Smooth muscle cell (in vitro differentiated cells): ENCODE measurements around the gene CHCHD10. TPM values are rescaled to one million over a fixed set of nuclear protein-coding genes. Genes with fewer than 3 reads are reported as not detected.

Source experiments
- DNase-seq: peaks from one replicate; lab custom pipeline; 2025; ENCODE audit not compliant: unreplicated experiment; lab: John Stamatoyannopoulos, UW
- H2AFZ ChIP-seq: fragments of 200-600 bp; sonication (generic); 2 replicates; pipeline ENCODE4 v1.6.0; 2016; ENCODE audit warnings: antibody characterized with exemption, low read depth, mild to moderate bottlenecking
- H3F3A ChIP-seq: fragments of 200-600 bp; sonication (generic); 2 replicates; pipeline ENCODE4 v1.6.0; 2017; ENCODE audit warnings: antibody characterized with exemption, low read depth
- H3K27ac ChIP-seq: fragments of 200-600 bp; sonication (generic); 2 replicates; pipeline ENCODE4 v1.5.1; 2016; ENCODE audit warnings: low read depth, mild to moderate bottlenecking
- H3K27me3 ChIP-seq: fragments of 200-600 bp; sonication (generic); 2 replicates; pipeline ENCODE4 v1.6.1; 2016; ENCODE audit warnings: low read depth, mild to moderate bottlenecking
- H3K36me3 ChIP-seq: fragments of 200-600 bp; sonication (generic); 2 replicates; pipeline ENCODE4 v1.5.1; 2016; ENCODE audit warnings: low read depth
- H3K4me1 ChIP-seq: fragments of 200-600 bp; sonication (generic); 2 replicates; pipeline ENCODE4 v1.5.1; 2016; ENCODE audit warnings: low read depth
- H3K4me2 ChIP-seq: fragments of 200-600 bp; sonication (generic); 2 replicates; pipeline ENCODE4 v1.6.0; 2016; ENCODE audit warnings: mild to moderate bottlenecking
- H3K4me3 ChIP-seq: fragments of 200-600 bp; sonication (generic); 2 replicates; pipeline ENCODE4 v1.5.1; 2016; ENCODE audit warnings: mild to moderate bottlenecking
- H3K79me2 ChIP-seq: fragments of 200-600 bp; sonication (generic); 2 replicates; pipeline ENCODE4 v1.6.0; 2016; ENCODE audit warnings: low read depth, mild to moderate bottlenecking
- H3K9ac ChIP-seq: fragments of 200-600 bp; sonication (generic); 2 replicates; pipeline ENCODE4 v1.6.0; 2016; ENCODE audit warnings: low read depth
- H3K9me3 ChIP-seq: fragments of 200-600 bp; sonication (generic); replicated peaks from 2 replicates; pipeline ENCODE4 v1.5.1; 2016; ENCODE audit warnings: low read depth
- H4K20me1 ChIP-seq: fragments of 200-600 bp; sonication (generic); 2 replicates; pipeline ENCODE4 v1.6.0; 2016; ENCODE audit warnings: low read depth
- WGBS: methylation state at CpG from one replicate; pipeline ENCODE4 v1.1.7; 2016; ENCODE audit warnings: low lambda C conversion rate; 5-methylcytosine and 5-hydroxymethylcytosine counted together
- polyA plus RNA-seq: library from polyadenylated mRNA; unstranded; fragments of >200 nt; fragmentation: Nextera tagmentation; extraction: Ambion mirVana; gene quantifications from 2 replicates; pipeline ENCODE4 v1.2.1, GENCODE V29; 2016
- total RNA-seq: library from RNA; depleted of rRNA; stranded (reverse); fragments of >200 nt; gene quantifications from 2 replicates; pipeline ENCODE4 v1.2.3, GENCODE V29; 2014
- TF ChIP-seq, protein P1 (sequence below): fragments of 200-600 bp; sonication (generic); IDR thresholded peaks from 2 replicates; pipeline ENCODE4 v1.5.1; 2017; ENCODE audit warnings: borderline replicate concordance, mild to moderate bottlenecking, antibody characterized with exemption; ENCODE audit not compliant: insufficient read depth, poor library complexity, severe bottlenecking

CHCHD10 gene
- total and polyA plus RNA-seq, 2 experiments from 2014 or later: 4.9 to 57.6 TPM

DNA sequence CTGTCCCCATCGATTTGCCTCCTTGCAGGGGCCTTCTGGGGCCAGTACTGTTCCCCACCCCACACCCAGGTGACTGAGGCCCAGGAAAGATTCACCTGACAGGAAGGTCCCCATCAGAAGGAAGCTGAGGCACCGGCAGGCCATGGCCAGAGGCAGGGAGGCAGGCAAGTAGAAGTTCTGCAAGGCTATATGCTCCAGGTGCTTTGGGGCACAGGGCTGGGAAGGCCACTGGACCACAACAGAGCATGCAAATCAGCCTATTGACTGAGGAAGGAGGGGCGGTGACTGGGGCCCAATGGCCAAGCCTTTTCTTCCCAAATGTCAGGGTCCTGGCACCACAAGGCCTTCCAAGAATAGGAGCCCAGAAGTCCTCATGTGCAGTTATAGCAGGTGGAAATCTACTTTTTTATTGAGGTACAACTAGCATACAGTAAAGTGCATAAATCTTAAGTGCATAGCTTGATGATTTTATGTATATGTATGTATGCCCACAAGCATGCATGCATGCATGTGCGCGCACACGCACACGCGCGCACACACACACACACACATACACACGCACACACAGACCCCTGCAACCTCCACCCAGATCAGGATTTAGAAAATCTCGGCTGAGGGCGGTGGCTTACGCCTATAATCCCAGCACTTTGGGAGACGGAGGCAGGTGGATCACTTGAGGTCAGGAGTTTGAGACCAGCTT lies 13.4 kb downstream of the CHCHD10 start, which contains the start of gene VPREB3:
Gene VPREB3 (minus strand): TSS at position 206 of the 700 bp plus-strand sequence. CDS start 62 bp downstream, at position 144.
- Histone ChIP-seq H3K9ac (no peak within 1 kb of the TSS), H2AFZ (no peak within 1 kb of the TSS), H3K79me2 (peaks cover 14% of the 10 kb centered on the region), H3F3A (no peaks in the 10 kb centered on the region), H4K20me1 (no peaks in the 10 kb centered on the region), H3K36me3 (no peaks in the 10 kb centered on the region), H3K4me1 (peaks cover 11% of the 10 kb centered on the region), H3K4me2 (no peak within 1 kb of the TSS), H3K27me3 (no peaks in the 10 kb centered on the region), H3K4me3 (no peak within 1 kb of the TSS), H3K9me3 (no peaks in the 10 kb centered on the region), H3K27ac (no peak within 1 kb of the TSS)
- no peak for DNase-seq
- TF ChIP-seq, protein P1, sequence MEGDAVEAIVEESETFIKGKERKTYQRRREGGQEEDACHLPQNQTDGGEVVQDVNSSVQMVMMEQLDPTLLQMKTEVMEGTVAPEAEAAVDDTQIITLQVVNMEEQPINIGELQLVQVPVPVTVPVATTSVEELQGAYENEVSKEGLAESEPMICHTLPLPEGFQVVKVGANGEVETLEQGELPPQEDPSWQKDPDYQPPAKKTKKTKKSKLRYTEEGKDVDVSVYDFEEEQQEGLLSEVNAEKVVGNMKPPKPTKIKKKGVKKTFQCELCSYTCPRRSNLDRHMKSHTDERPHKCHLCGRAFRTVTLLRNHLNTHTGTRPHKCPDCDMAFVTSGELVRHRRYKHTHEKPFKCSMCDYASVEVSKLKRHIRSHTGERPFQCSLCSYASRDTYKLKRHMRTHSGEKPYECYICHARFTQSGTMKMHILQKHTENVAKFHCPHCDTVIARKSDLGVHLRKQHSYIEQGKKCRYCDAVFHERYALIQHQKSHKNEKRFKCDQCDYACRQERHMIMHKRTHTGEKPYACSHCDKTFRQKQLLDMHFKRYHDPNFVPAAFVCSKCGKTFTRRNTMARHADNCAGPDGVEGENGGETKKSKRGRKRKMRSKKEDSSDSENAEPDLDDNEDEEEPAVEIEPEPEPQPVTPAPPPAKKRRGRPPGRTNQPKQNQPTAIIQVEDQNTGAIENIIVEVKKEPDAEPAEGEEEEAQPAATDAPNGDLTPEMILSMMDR: no peak
- 95% methylated on average over 14 of the region's 14 CpGs for WGBS

DNA sequence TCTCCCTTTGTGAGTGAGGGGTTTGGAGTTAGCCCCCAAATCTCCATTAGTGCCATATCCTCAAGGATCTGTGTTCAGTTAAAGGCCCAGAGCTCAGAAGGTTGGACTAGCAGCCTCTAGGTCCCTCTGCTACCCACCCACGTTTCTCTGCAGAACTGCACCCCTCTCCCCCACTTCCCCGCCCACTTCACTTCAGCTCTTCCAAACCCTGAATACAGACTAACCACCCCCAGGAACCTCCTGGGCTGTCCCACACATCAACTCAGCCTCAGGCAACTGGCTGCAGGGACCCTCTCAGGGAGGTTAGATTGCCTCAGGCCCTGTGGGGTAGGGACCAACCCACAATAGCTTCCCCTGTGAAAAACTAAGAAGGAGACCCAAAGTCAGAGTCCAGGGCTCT lies 14.4 kb downstream of the CHCHD10 start:
- TF ChIP-seq, protein P1: no peak
- Histone ChIP-seq H3K4me3 (no peak overlapping the region), H3K9me3 (no peaks in the 10 kb centered on the region), H3K4me1 (peaks cover 11% of the 10 kb centered on the region), H4K20me1 (no peaks in the 10 kb centered on the region), H3F3A (no peaks in the 10 kb centered on the region), H3K79me2 (peaks cover 21% of the 10 kb centered on the region), H3K27ac (no peak overlapping the region), H3K27me3 (no peaks in the 10 kb centered on the region), H2AFZ (no peak overlapping the region), H3K9ac (no peak overlapping the region), H3K36me3 (no peaks in the 10 kb centered on the region), H3K4me2 (no peak overlapping the region)
- 100% methylated on average over 1 of the region's 2 CpGs for WGBS
- no peak for DNase-seq

DNA sequence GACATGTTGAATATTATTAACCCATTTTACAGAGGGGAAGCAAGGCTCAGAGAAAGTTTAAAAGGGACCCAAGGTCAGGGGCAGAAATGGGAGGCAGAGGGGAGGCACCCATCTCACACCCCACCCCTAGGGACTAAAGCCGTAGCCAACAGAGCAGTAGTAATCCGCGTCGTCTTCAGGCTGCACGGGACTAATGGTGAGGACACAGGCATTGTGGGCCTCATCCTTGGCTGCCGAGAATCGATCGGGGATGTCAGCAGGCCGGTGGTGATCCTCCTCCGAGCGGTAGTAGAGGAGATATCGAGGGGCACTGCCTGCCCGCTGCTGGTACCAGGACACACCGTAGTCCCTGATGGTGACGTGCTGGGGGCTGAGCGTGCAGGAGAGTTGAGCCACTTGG lies 15.0 kb downstream of the CHCHD10 start:
- Histone ChIP-seq H4K20me1 (peaks cover 5% of the 10 kb centered on the region), H2AFZ (no peak overlapping the region), H3K79me2 (peaks cover 28% of the 10 kb centered on the region), H3K27me3 (no peaks in the 10 kb centered on the region), H3K36me3 (no peaks in the 10 kb centered on the region), H3K4me3 (no peak overlapping the region), H3K4me2 (no peak overlapping the region), H3K4me1 (peaks cover 11% of the 10 kb centered on the region), H3K9me3 (no peaks in the 10 kb centered on the region), H3K9ac (no peak overlapping the region), H3K27ac (no peak overlapping the region), H3F3A (no peaks in the 10 kb centered on the region)
- WGBS: 98% methylated on average over 16 of the region's 16 CpGs
- TF ChIP-seq, protein P1: no peak
- DNase-seq: no peak

DNA sequence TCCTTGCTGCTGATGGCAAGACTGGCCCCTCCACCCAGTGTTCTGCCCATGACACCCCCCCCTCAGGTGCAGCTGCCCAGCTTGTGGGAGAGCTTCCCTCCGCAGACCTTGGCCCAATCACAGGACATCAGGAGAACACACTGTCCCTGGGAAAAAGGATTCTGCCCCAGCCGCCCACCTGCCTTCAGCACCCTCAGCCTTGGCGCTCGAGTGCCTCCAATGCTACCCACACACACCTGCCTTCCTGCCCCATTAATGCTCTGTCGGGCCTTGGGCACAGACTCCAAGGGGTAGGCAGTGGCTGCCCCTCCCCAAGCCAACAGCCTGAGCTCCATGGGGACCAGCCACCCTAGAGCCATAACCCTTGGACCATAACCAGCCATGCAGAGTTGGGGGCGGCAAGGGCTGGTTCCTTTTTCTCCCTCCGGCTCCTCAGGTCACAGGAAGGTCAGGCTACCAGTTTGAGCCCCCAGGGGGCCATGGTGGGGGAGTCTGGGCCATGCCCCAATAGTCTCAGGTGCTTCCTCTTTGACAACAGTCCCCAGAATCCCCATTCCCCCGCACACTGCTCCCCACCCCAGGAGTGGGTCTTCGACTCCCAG lies 15.6 kb downstream of the CHCHD10 start:
- no peaks in the 10 kb centered on the region for H3K36me3 ChIP-seq
- peaks cover 10% of the 10 kb centered on the region for H4K20me1 ChIP-seq
- H3K4me3 ChIP-seq: no peak overlapping the region
- H3F3A ChIP-seq: no peaks in the 10 kb centered on the region
- no peak overlapping the region for H2AFZ ChIP-seq
- H3K4me1 ChIP-seq: peaks cover 11% of the 10 kb centered on the region
- H3K4me2 ChIP-seq: no peak overlapping the region
- peaks cover 33% of the 10 kb centered on the region for H3K79me2 ChIP-seq
- no peak overlapping the region for H3K27ac ChIP-seq
- no peaks in the 10 kb centered on the region for H3K9me3 ChIP-seq
- no peak for DNase-seq
- H3K9ac ChIP-seq: no peak overlapping the region
- TF ChIP-seq, protein P1: no peak
- 97% methylated on average over 9 of the region's 9 CpGs for WGBS
- no peaks in the 10 kb centered on the region for H3K27me3 ChIP-seq
